GM23338 (cell line): ENCODE results near the gene SPRED3. TPM values are rescaled to one million over a fixed set of nuclear protein-coding genes. Genes with fewer than 3 reads are reported as not detected.

Source experiments
- ATAC-seq: fragments of 200-7000 bp; cut with Tn5 transposase; 3 replicates; pipeline ENCODE4 v1.9.1; 2020
- DNase-seq: peaks from one replicate; pipeline ENCODE4 v3.0.0-alpha.2; 2015; ENCODE audit warnings: low spot score
- H2AFZ ChIP-seq: fragments of 200-600 bp; sonication (generic); 2 replicates; pipeline ENCODE4 v1.8.0; 2016; ENCODE audit warnings: antibody characterized with exemption, mild to moderate bottlenecking, moderate library complexity
- H3F3A ChIP-seq: fragments of 200-600 bp; sonication (generic); replicated peaks from 2 replicates; pipeline ENCODE4 v1.8.0; 2017; ENCODE audit warnings: antibody characterized with exemption, mixed run types, low read depth
- H3K27ac ChIP-seq: fragments of 200-600 bp; sonication (generic); 2 replicates; pipeline ENCODE4 v1.6.1; 2016; ENCODE audit warnings: low read depth
- H3K27me3 ChIP-seq: fragments of 200-600 bp; sonication (generic); 2 replicates; pipeline ENCODE4 v1.8.0; 2016; ENCODE audit warnings: mild to moderate bottlenecking, mixed run types, moderate library complexity; ENCODE audit not compliant: insufficient read depth
- H3K36me3 ChIP-seq: fragments of 200-600 bp; sonication (generic); 2 replicates; pipeline ENCODE4 v1.8.0; 2016; ENCODE audit warnings: mild to moderate bottlenecking; ENCODE audit not compliant: insufficient read depth
- H3K4me1 ChIP-seq: fragments of 200-600 bp; sonication (generic); 2 replicates; pipeline ENCODE4 v1.8.0; 2016; ENCODE audit warnings: mild to moderate bottlenecking, moderate library complexity; ENCODE audit not compliant: insufficient read depth
- H3K4me2 ChIP-seq: fragments of 200-600 bp; sonication (generic); 2 replicates; pipeline ENCODE4 v1.7.1; 2017; ENCODE audit warnings: mixed run types
- H3K4me3 ChIP-seq: fragments of 200-600 bp; sonication (generic); 2 replicates; pipeline ENCODE4 v1.6.1; 2016; ENCODE audit warnings: mixed run types
- H3K79me2 ChIP-seq: fragments of 200-600 bp; sonication (generic); replicated peaks from 2 replicates; pipeline ENCODE4 v1.8.0; 2017; ENCODE audit warnings: mild to moderate bottlenecking; ENCODE audit not compliant: insufficient read depth
- H3K9me2 ChIP-seq: fragments of 200-600 bp; sonication (generic); 2 replicates; pipeline ENCODE4 v1.8.0; 2017; ENCODE audit not compliant: insufficient read depth
- H4K20me1 ChIP-seq: fragments of 200-600 bp; sonication (generic); replicated peaks from 2 replicates; pipeline ENCODE4 v1.8.0; 2017; ENCODE audit warnings: mild to moderate bottlenecking; ENCODE audit not compliant: insufficient read depth
- H3K27ac Mint-ChIP-seq: 2 replicates; pipeline ENCODE4 v1.8.0; 2020; ENCODE audit warnings: inconsistent platforms, mild to moderate bottlenecking, moderate library complexity, mixed read lengths
- H3K27me3 Mint-ChIP-seq: 3 replicates; pipeline ENCODE4 v1.8.0; 2022; ENCODE audit warnings: low read depth, mild to moderate bottlenecking, moderate library complexity, mixed read lengths, inconsistent platforms; ENCODE audit not compliant: insufficient read depth, poor library complexity
- H3K36me3 Mint-ChIP-seq: 3 replicates; pipeline ENCODE4 v1.8.0; 2021; ENCODE audit warnings: low read depth, mild to moderate bottlenecking, inconsistent platforms, moderate library complexity, mixed read lengths
- H3K4me1 Mint-ChIP-seq: 3 replicates; pipeline ENCODE4 v1.8.0; 2020; ENCODE audit warnings: mild to moderate bottlenecking, inconsistent platforms, mixed read lengths
- H3K4me3 Mint-ChIP-seq: 3 replicates; pipeline ENCODE4 v1.8.0; 2021; ENCODE audit warnings: moderate library complexity, mild to moderate bottlenecking, inconsistent platforms, mixed read lengths
- H3K9me3 Mint-ChIP-seq: 3 replicates; pipeline ENCODE4 v1.8.0; 2020; ENCODE audit warnings: moderate library complexity, mild to moderate bottlenecking, inconsistent platforms, mixed read lengths
- CREB1 ChIP-seq: fragments of 250-450 bp; sonication (Bioruptor Pico); IDR thresholded peaks from 2 replicates; pipeline ENCODE4 v1.5.0; 2020; ENCODE audit warnings: low read depth, mild to moderate bottlenecking, moderate library complexity
- EZH2 ChIP-seq: fragments of 200-600 bp; sonication (generic); IDR thresholded peaks from one replicate; pipeline ENCODE4 v1.8.0; 2017; ENCODE audit warnings: antibody characterized with exemption, mild to moderate bottlenecking, low read depth; ENCODE audit not compliant: unreplicated experiment
- EZH2phosphoT487 ChIP-seq: fragments of 200-600 bp; sonication (generic); IDR thresholded peaks from one replicate; pipeline ENCODE4 v1.8.1; 2018; ENCODE audit warnings: antibody characterized with exemption; ENCODE audit not compliant: unreplicated experiment
- JUNB ChIP-seq: IDR thresholded peaks from one replicate; pipeline ENCODE4 v1.6.1; 2016; ENCODE audit warnings: antibody characterized with exemption; ENCODE audit not compliant: unreplicated experiment
- NANOG ChIP-seq: IDR thresholded peaks from 2 replicates; pipeline ENCODE4 v1.6.1; 2016; ENCODE audit warnings: antibody characterized with exemption, borderline replicate concordance
- POLR2AphosphoS5 ChIP-seq: IDR thresholded peaks from 2 replicates; pipeline ENCODE4 v1.6.1; 2016; ENCODE audit warnings: antibody characterized with exemption, low read depth
- STAT1 ChIP-seq: IDR thresholded peaks from one replicate; pipeline ENCODE4 v1.6.1; 2016; ENCODE audit warnings: antibody characterized with exemption; ENCODE audit not compliant: unreplicated experiment
- ZNF114 ChIP-seq: fragments of 250-450 bp; sonication (Bioruptor Pico); IDR thresholded peaks from 2 replicates; pipeline ENCODE4 v1.5.0; 2020; ENCODE audit warnings: mild to moderate bottlenecking, moderate library complexity
- ZNF331 ChIP-seq: fragments of 250-450 bp; sonication (Bioruptor Pico); IDR thresholded peaks from 2 replicates; pipeline ENCODE4 v1.5.0; 2020; ENCODE audit warnings: low read depth, mild to moderate bottlenecking, moderate library complexity
- polyA plus RNA-seq: library from polyadenylated mRNA; unstranded; fragments of >200 nt; fragmentation: Nextera tagmentation; extraction: Ambion mirVana; gene quantifications from 2 replicates; pipeline ENCODE4 v1.2.1, GENCODE V29; 2016
- total RNA-seq: library from RNA; depleted of rRNA; stranded (reverse); fragments of >200 nt; shearing (Covaris generic); gene quantifications from 2 replicates; pipeline ENCODE4 v1.2.3, GENCODE V29; 2014
- TF ChIP-seq, protein P1 (sequence below), 2 experiments: fragments of 200-600 bp in 1 of 2; sonication (generic) in 1 of 2; conservative IDR thresholded peaks; 2 replicates each; pipeline versions ENCODE4 v1.5.1 to v1.6.1; 2016 to 2017; ENCODE audit warnings: antibody characterized with exemption in 2 of 2, low read depth in 2 of 2, mild to moderate bottlenecking in 2 of 2, moderate library complexity in 1 of 2
- TF ChIP-seq, protein P2 (sequence below): IDR thresholded peaks from one replicate; pipeline ENCODE4 v1.6.1; 2018; ENCODE audit warnings: antibody characterized with exemption; ENCODE audit not compliant: unreplicated experiment
- TF ChIP-seq, protein P3 (sequence below): fragments of 250-450 bp; sonication (Bioruptor Pico); IDR thresholded peaks from 2 replicates; pipeline ENCODE4 v1.5.0; 2020; ENCODE audit warnings: mild to moderate bottlenecking, moderate library complexity
- TF ChIP-seq, protein P4 (sequence below): IDR thresholded peaks from 2 replicates; pipeline ENCODE4 v1.6.1; 2016; ENCODE audit warnings: antibody characterized with exemption

The SPRED3 gene
- total and polyA plus RNA-seq, 2 experiments from 2014 or later, result 3.9 to 11.6 TPM

GRCh38 chr19:38350883-38351282, 37.6 kb upstream of the SPRED3 start:
- peaks cover 19% of the 10 kb centered on the region for H3K27me3 Mint-ChIP-seq
- Histone ChIP-seq H3K9me2 (no peaks in the 10 kb centered on the region), H4K20me1 (no peaks in the 10 kb centered on the region), H3K27ac (no peak overlapping the region), H3K36me3 (no peaks in the 10 kb centered on the region), H3F3A (0 out of 2 replicates have a peak, but pooled peaks cover 3% of the 10 kb centered on the region), H3K27me3 (no peaks in the 10 kb centered on the region), H3K79me2 (no peaks in the 10 kb centered on the region), H3K4me3 (no peak overlapping the region), H3K4me1 (no peaks in the 10 kb centered on the region), H2AFZ (no peak overlapping the region), H3K4me2 (no peak overlapping the region)
- H3K27ac Mint-ChIP-seq, result no peak overlapping the region
- DNase-seq (no peak), ATAC-seq (no peak)
- TF ChIP-seq CREB1 (CRISPR knock-in tag) (no peak), EZH2phosphoT487 (no peak), ZNF114 (CRISPR knock-in tag) (no peak), NANOG (no peak), ZNF331 (CRISPR knock-in tag) (no peak), STAT1 (no peak), EZH2 (no peak), JUNB (no peak), POLR2AphosphoS5 (no peak)
- TF ChIP-seq, protein P1, sequence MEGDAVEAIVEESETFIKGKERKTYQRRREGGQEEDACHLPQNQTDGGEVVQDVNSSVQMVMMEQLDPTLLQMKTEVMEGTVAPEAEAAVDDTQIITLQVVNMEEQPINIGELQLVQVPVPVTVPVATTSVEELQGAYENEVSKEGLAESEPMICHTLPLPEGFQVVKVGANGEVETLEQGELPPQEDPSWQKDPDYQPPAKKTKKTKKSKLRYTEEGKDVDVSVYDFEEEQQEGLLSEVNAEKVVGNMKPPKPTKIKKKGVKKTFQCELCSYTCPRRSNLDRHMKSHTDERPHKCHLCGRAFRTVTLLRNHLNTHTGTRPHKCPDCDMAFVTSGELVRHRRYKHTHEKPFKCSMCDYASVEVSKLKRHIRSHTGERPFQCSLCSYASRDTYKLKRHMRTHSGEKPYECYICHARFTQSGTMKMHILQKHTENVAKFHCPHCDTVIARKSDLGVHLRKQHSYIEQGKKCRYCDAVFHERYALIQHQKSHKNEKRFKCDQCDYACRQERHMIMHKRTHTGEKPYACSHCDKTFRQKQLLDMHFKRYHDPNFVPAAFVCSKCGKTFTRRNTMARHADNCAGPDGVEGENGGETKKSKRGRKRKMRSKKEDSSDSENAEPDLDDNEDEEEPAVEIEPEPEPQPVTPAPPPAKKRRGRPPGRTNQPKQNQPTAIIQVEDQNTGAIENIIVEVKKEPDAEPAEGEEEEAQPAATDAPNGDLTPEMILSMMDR (conservative IDR thresholded peaks at IDR 0.05; ENCODE audit: low read depth in 2 of 2), result no peak
- TF ChIP-seq, protein P2, sequence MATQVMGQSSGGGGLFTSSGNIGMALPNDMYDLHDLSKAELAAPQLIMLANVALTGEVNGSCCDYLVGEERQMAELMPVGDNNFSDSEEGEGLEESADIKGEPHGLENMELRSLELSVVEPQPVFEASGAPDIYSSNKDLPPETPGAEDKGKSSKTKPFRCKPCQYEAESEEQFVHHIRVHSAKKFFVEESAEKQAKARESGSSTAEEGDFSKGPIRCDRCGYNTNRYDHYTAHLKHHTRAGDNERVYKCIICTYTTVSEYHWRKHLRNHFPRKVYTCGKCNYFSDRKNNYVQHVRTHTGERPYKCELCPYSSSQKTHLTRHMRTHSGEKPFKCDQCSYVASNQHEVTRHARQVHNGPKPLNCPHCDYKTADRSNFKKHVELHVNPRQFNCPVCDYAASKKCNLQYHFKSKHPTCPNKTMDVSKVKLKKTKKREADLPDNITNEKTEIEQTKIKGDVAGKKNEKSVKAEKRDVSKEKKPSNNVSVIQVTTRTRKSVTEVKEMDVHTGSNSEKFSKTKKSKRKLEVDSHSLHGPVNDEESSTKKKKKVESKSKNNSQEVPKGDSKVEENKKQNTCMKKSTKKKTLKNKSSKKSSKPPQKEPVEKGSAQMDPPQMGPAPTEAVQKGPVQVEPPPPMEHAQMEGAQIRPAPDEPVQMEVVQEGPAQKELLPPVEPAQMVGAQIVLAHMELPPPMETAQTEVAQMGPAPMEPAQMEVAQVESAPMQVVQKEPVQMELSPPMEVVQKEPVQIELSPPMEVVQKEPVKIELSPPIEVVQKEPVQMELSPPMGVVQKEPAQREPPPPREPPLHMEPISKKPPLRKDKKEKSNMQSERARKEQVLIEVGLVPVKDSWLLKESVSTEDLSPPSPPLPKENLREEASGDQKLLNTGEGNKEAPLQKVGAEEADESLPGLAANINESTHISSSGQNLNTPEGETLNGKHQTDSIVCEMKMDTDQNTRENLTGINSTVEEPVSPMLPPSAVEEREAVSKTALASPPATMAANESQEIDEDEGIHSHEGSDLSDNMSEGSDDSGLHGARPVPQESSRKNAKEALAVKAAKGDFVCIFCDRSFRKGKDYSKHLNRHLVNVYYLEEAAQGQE, result no peak
- TF ChIP-seq, protein P3, sequence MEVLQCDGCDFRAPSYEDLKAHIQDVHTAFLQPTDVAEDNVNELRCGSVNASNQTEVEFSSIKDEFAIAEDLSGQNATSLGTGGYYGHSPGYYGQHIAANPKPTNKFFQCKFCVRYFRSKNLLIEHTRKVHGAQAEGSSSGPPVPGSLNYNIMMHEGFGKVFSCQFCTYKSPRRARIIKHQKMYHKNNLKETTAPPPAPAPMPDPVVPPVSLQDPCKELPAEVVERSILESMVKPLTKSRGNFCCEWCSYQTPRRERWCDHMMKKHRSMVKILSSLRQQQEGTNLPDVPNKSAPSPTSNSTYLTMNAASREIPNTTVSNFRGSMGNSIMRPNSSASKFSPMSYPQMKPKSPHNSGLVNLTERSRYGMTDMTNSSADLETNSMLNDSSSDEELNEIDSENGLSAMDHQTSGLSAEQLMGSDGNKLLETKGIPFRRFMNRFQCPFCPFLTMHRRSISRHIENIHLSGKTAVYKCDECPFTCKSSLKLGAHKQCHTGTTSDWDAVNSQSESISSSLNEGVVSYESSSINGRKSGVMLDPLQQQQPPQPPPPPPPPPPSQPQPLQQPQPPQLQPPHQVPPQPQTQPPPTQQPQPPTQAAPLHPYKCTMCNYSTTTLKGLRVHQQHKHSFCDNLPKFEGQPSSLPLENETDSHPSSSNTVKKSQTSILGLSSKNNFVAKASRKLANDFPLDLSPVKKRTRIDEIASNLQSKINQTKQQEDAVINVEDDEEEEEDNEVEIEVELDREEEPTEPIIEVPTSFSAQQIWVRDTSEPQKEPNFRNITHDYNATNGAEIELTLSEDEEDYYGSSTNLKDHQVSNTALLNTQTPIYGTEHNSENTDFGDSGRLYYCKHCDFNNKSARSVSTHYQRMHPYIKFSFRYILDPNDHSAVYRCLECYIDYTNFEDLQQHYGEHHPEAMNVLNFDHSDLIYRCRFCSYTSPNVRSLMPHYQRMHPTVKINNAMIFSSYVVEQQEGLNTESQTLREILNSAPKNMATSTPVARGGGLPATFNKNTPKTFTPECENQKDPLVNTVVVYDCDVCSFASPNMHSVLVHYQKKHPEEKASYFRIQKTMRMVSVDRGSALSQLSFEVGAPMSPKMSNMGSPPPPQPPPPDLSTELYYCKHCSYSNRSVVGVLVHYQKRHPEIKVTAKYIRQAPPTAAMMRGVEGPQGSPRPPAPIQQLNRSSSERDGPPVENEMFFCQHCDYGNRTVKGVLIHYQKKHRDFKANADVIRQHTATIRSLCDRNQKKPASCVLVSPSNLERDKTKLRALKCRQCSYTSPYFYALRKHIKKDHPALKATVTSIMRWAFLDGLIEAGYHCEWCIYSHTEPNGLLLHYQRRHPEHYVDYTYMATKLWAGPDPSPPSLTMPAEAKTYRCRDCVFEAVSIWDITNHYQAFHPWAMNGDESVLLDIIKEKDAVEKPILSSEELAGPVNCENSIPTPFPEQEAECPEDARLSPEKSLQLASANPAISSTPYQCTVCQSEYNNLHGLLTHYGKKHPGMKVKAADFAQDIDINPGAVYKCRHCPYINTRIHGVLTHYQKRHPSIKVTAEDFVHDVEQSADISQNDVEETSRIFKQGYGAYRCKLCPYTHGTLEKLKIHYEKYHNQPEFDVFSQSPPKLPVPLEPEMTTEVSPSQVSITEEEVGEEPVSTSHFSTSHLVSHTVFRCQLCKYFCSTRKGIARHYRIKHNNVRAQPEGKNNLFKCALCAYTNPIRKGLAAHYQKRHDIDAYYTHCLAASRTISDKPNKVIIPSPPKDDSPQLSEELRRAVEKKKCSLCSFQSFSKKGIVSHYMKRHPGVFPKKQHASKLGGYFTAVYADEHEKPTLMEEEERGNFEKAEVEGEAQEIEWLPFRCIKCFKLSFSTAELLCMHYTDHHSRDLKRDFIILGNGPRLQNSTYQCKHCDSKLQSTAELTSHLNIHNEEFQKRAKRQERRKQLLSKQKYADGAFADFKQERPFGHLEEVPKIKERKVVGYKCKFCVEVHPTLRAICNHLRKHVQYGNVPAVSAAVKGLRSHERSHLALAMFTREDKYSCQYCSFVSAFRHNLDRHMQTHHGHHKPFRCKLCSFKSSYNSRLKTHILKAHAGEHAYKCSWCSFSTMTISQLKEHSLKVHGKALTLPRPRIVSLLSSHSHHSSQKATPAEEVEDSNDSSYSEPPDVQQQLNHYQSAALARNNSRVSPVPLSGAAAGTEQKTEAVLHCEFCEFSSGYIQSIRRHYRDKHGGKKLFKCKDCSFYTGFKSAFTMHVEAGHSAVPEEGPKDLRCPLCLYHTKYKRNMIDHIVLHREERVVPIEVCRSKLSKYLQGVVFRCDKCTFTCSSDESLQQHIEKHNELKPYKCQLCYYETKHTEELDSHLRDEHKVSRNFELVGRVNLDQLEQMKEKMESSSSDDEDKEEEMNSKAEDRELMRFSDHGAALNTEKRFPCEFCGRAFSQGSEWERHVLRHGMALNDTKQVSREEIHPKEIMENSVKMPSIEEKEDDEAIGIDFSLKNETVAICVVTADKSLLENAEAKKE, result no peak
- TF ChIP-seq, protein P4, sequence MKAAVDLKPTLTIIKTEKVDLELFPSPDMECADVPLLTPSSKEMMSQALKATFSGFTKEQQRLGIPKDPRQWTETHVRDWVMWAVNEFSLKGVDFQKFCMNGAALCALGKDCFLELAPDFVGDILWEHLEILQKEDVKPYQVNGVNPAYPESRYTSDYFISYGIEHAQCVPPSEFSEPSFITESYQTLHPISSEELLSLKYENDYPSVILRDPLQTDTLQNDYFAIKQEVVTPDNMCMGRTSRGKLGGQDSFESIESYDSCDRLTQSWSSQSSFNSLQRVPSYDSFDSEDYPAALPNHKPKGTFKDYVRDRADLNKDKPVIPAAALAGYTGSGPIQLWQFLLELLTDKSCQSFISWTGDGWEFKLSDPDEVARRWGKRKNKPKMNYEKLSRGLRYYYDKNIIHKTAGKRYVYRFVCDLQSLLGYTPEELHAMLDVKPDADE, result no peak
- peaks cover 5% of the 10 kb centered on the region; the same call in 1 of the 3 replicates for H3K4me1 Mint-ChIP-seq
- no peaks in the 10 kb centered on the region; the same call in 2 of the 3 replicates for H3K36me3 Mint-ChIP-seq
- no peaks in the 10 kb centered on the region for H3K9me3 Mint-ChIP-seq
- no peak overlapping the region for H3K4me3 Mint-ChIP-seq
